ENCODE data around the gene FAM110C.

- TF ChIP-seq, protein P1, sequence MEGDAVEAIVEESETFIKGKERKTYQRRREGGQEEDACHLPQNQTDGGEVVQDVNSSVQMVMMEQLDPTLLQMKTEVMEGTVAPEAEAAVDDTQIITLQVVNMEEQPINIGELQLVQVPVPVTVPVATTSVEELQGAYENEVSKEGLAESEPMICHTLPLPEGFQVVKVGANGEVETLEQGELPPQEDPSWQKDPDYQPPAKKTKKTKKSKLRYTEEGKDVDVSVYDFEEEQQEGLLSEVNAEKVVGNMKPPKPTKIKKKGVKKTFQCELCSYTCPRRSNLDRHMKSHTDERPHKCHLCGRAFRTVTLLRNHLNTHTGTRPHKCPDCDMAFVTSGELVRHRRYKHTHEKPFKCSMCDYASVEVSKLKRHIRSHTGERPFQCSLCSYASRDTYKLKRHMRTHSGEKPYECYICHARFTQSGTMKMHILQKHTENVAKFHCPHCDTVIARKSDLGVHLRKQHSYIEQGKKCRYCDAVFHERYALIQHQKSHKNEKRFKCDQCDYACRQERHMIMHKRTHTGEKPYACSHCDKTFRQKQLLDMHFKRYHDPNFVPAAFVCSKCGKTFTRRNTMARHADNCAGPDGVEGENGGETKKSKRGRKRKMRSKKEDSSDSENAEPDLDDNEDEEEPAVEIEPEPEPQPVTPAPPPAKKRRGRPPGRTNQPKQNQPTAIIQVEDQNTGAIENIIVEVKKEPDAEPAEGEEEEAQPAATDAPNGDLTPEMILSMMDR (IDR thresholded peaks at IDR 0.05): no peak
- TF ChIP-seq ZFX (IDR thresholded peaks at IDR 0.05; ENCODE audit: borderline replicate concordance): no peak
These were observed 8.2 kb downstream of the FAM110C start for GRCh38 chr2:38155-38554.
